Stimulated activated naive B cell treated with anti-CD40 and anti-IgM and Interleukin-4, amounts not matched to agents 10 μg/mL and 1 μg/mL and 100 μg/mL, for 72 hours (primary cell): Measurements from ENCODE around the gene CLNK.
A peak's percentile ranks its signal among the peaks of the same experiment; 100 is the strongest.

Experiments
- ATAC-seq, 2 donors: fragments of 150-1000 bp; cut with Tn5 transposase; replicated peaks; 2 replicates each; pipeline ENCODE4 v1.10.0; 2021; ENCODE audit warnings: moderate library complexity in 1 of 2
- DNase-seq: peaks from one replicate; pipeline ENCODE4 v3.0.0; 2021
- H3K27ac Mint-ChIP-seq: one replicate; pipeline ENCODE4 v1.8.0; 2022; ENCODE audit warnings: mild to moderate bottlenecking, mixed read lengths
- H3K27me3 Mint-ChIP-seq, 2 donors: one replicate each; pipeline ENCODE4 v1.8.0; 2022; ENCODE audit warnings: mixed read lengths in 2 of 2
- H3K36me3 Mint-ChIP-seq, 2 donors: one replicate each; pipeline ENCODE4 v1.8.0; 2022; ENCODE audit warnings: mixed read lengths in 2 of 2, mild to moderate bottlenecking in 1 of 2
- H3K4me1 Mint-ChIP-seq, 2 donors: one replicate each; pipeline ENCODE4 v1.8.0; 2022; ENCODE audit warnings: mixed read lengths in 2 of 2, mild to moderate bottlenecking in 1 of 2
- H3K4me3 Mint-ChIP-seq, 2 donors: one replicate each; pipeline ENCODE4 v1.8.0; 2022; ENCODE audit warnings: mild to moderate bottlenecking in 2 of 2, mixed read lengths in 2 of 2, moderate library complexity in 1 of 2
- H3K9me3 Mint-ChIP-seq, 2 donors: one replicate each; pipeline ENCODE4 v1.8.0; 2022; ENCODE audit warnings: mixed read lengths in 2 of 2, mild to moderate bottlenecking in 1 of 2

Gene CLNK

GRCh38 chr4:10504570-10505179 lies 179.9 kb downstream of the CLNK start:
- Mint-ChIP-seq H3K27ac (no peak overlapping the region), H3K4me1 (no peaks in the 10 kb centered on the region)
- DNase-seq: no peak

GRCh38 chr4:10502717-10503116 lies 181.9 kb downstream of the CLNK start:
- ATAC-seq (no peak), DNase-seq (no peak)
- Mint-ChIP-seq H3K9me3 (peaks cover 0 to 5% of the 10 kb centered on the region in 2 donors), H3K27ac (no peak overlapping the region), H3K27me3 (peaks cover 3 to 6% of the 10 kb centered on the region in 2 donors), H3K4me3 (no peak overlapping the region), H3K4me1 (no peaks in the 10 kb centered on the region), H3K36me3 (peaks cover 0 to 12% of the 10 kb centered on the region in 2 donors)

More at GRCh38 chr4:10504570-10505179, 179.9 kb downstream of the CLNK start:
- peaks cover 1 to 6% of the 10 kb centered on the region in 2 donors for H3K27me3 Mint-ChIP-seq
- peaks cover 0 to 12% of the 10 kb centered on the region in 2 donors for H3K36me3 Mint-ChIP-seq
- H3K9me3 Mint-ChIP-seq: peaks cover 0 to 5% of the 10 kb centered on the region in 2 donors
- no peak overlapping the region for H3K4me3 Mint-ChIP-seq
- ATAC-seq: no peak

GRCh38 chr4:10500776-10501175 lies 183.8 kb downstream of the CLNK start:
- ATAC-seq: no peak
- peaks cover 0 to 7% of the 10 kb centered on the region in 2 donors for H3K36me3 Mint-ChIP-seq

GRCh38 chr4:10496200-10496599 lies 188.4 kb downstream of the CLNK start:
- Mint-ChIP-seq H3K4me3 (no peak overlapping the region), H3K9me3 (no peaks in the 10 kb centered on the region), H3K4me1 (no peaks in the 10 kb centered on the region), H3K36me3 (peaks cover 0 to 6% of the 10 kb centered on the region in 2 donors), H3K27ac (no peak overlapping the region), H3K27me3 (peaks cover 0 to 3% of the 10 kb centered on the region in 2 donors)
- DNase-seq: no peak
- ATAC-seq: no peak

More at GRCh38 chr4:10500776-10501175, 183.8 kb downstream of the CLNK start:
- no peak for DNase-seq
- Mint-ChIP-seq H3K27me3 (peaks cover 3 to 6% of the 10 kb centered on the region in 2 donors), H3K4me3 (no peak overlapping the region), H3K27ac (no peak overlapping the region), H3K4me1 (no peaks in the 10 kb centered on the region), H3K9me3 (no peaks in the 10 kb centered on the region)

- H3K36me3 Mint-ChIP-seq: peaks cover 0 to under 1% of the 10 kb centered on the region in 2 donors
- H3K4me3 Mint-ChIP-seq: no peak overlapping the region
- no peaks in the 10 kb centered on the region for H3K4me1 Mint-ChIP-seq
- DNase-seq (no peak), ATAC-seq (no peak)
- no peaks in the 10 kb centered on the region for H3K9me3 Mint-ChIP-seq
- H3K27me3 Mint-ChIP-seq: peaks cover 0 to 3% of the 10 kb centered on the region in 2 donors
- no peak overlapping the region for H3K27ac Mint-ChIP-seq
Observed at GRCh38 chr4:10495651-10496050, 188.9 kb downstream of the CLNK start.

GRCh38 chr4:10492464-10492863 lies 192.1 kb downstream of the CLNK start:
- ATAC-seq (no peak), DNase-seq (no peak)
- Mint-ChIP-seq H3K9me3 (no peaks in the 10 kb centered on the region), H3K27me3 (peaks cover 0 to 6% of the 10 kb centered on the region in 2 donors), H3K4me3 (no peak overlapping the region), H3K27ac (no peak overlapping the region), H3K36me3 (no peaks in the 10 kb centered on the region), H3K4me1 (no peaks in the 10 kb centered on the region)

GRCh38 chr4:10491401-10491800 lies 193.2 kb downstream of the CLNK start:
- Mint-ChIP-seq H3K27me3 (peaks cover 4 to 7% of the 10 kb centered on the region in 2 donors), H3K36me3 (no peaks in the 10 kb centered on the region)

GRCh38 chr4:10490996-10491395 lies 193.6 kb downstream of the CLNK start:
- ATAC-seq (no peak), DNase-seq (no peak)
- Mint-ChIP-seq H3K9me3 (no peaks in the 10 kb centered on the region), H3K4me3 (no peak overlapping the region), H3K36me3 (no peaks in the 10 kb centered on the region), H3K4me1 (no peaks in the 10 kb centered on the region), H3K27ac (no peak overlapping the region), H3K27me3 (peaks cover 4 to 7% of the 10 kb centered on the region in 2 donors)

More at GRCh38 chr4:10491401-10491800, 193.2 kb downstream of the CLNK start:
- no peaks in the 10 kb centered on the region for H3K9me3 Mint-ChIP-seq
- no peak overlapping the region for H3K4me3 Mint-ChIP-seq
- ATAC-seq (no peak), DNase-seq (no peak)
- no peaks in the 10 kb centered on the region for H3K4me1 Mint-ChIP-seq
- H3K27ac Mint-ChIP-seq: no peak overlapping the region

- Mint-ChIP-seq H3K4me3 (no peak overlapping the region), H3K4me1 (no peaks in the 10 kb centered on the region), H3K27ac (no peak overlapping the region), H3K36me3 (no peaks in the 10 kb centered on the region), H3K9me3 (no peaks in the 10 kb centered on the region), H3K27me3 (peaks cover 12 to 14% of the 10 kb centered on the region in 2 donors)
- ATAC-seq (no peak), DNase-seq (no peak)
Observed at GRCh38 chr4:10482913-10483312, 201.7 kb downstream of the CLNK start.

- ATAC-seq (no peak), DNase-seq (no peak)
- no peak overlapping the region for H3K4me3 Mint-ChIP-seq
- H3K27ac Mint-ChIP-seq: no peak overlapping the region
- no peaks in the 10 kb centered on the region for H3K9me3 Mint-ChIP-seq
- H3K27me3 Mint-ChIP-seq: peaks cover 8 to 13% of the 10 kb centered on the region in 2 donors
- H3K4me1 Mint-ChIP-seq: no peaks in the 10 kb centered on the region
- H3K36me3 Mint-ChIP-seq: no peaks in the 10 kb centered on the region
Observed at GRCh38 chr4:10480616-10481015, 204.0 kb downstream of the CLNK start.

GRCh38 chr4:10478621-10479020 lies 205.9 kb downstream of the CLNK start:
- H3K4me3 Mint-ChIP-seq: no peak overlapping the region
- H3K4me1 Mint-ChIP-seq: no peaks in the 10 kb centered on the region
- peaks cover 0 to 13% of the 10 kb centered on the region in 2 donors for H3K27me3 Mint-ChIP-seq
- DNase-seq: no peak
- H3K27ac Mint-ChIP-seq: no peak overlapping the region
- H3K9me3 Mint-ChIP-seq: no peaks in the 10 kb centered on the region
- ATAC-seq: no peak
- no peaks in the 10 kb centered on the region for H3K36me3 Mint-ChIP-seq

GRCh38 chr4:10470505-10470904 lies 214.1 kb downstream of the CLNK start:
- Mint-ChIP-seq H3K4me3 (no peak overlapping the region), H3K36me3 (no peaks in the 10 kb centered on the region), H3K27ac (no peak overlapping the region), H3K27me3 (peaks cover 13 to 26% of the 10 kb centered on the region in 2 donors), H3K4me1 (no peaks in the 10 kb centered on the region), H3K9me3 (peaks cover 0 to 2% of the 10 kb centered on the region in 2 donors)
- no peak for ATAC-seq
- DNase-seq: no peak

GRCh38 chr4:10466161-10466560 lies 218.4 kb downstream of the CLNK start:
- Mint-ChIP-seq H3K27me3 (peaks cover 47 to 51% of the 10 kb centered on the region in 2 donors), H3K4me1 (peaks cover 5 to 13% of the 10 kb centered on the region in 2 donors), H3K27ac (no peak overlapping the region), H3K36me3 (no peaks in the 10 kb centered on the region), H3K9me3 (peaks cover 0 to 2% of the 10 kb centered on the region in 2 donors), H3K4me3 (no peak overlapping the region)
- DNase-seq (no peak), ATAC-seq (no peak)

GRCh38 chr4:10462876-10463275 lies 221.7 kb downstream of the CLNK start:
- ATAC-seq: no peak
- H3K4me3 Mint-ChIP-seq: no peak overlapping the region
- no peak overlapping the region for H3K27ac Mint-ChIP-seq
- no peak for DNase-seq
- no peaks in the 10 kb centered on the region for H3K36me3 Mint-ChIP-seq
- peaks cover 7 to 17% of the 10 kb centered on the region in 2 donors for H3K4me1 Mint-ChIP-seq
- H3K9me3 Mint-ChIP-seq: peaks cover 0 to 2% of the 10 kb centered on the region in 2 donors
- H3K27me3 Mint-ChIP-seq: peaks cover 56 to 62% of the 10 kb centered on the region in 2 donors

- peaks cover 7 to 23% of the 10 kb centered on the region in 2 donors for H3K4me1 Mint-ChIP-seq
- H3K27me3 Mint-ChIP-seq: peaks cover 53 to 57% of the 10 kb centered on the region in 2 donors
- no peak overlapping the region for H3K27ac Mint-ChIP-seq
- DNase-seq (no peak), ATAC-seq (no peak)
- H3K4me3 Mint-ChIP-seq: peak overlapping the region; percentile 86 to 90
- H3K9me3 Mint-ChIP-seq: peaks cover 0 to 2% of the 10 kb centered on the region in 2 donors
- no peaks in the 10 kb centered on the region for H3K36me3 Mint-ChIP-seq
Observed at GRCh38 chr4:10461850-10462400, 222.6 kb downstream of the CLNK start.
